ENCODE data around the gene MDH1.
"Not testable (repeated sequence)": the region's sequence is repeated elsewhere in the genome, so short reads cannot be mapped to it uniquely, and the experiment has no call there.

MDH1 gene

GRCh38 chr2:63569740-63570139 lies 19.0 kb upstream of the MDH1 start:
- no peaks in the 10 kb centered on the region for H3K79me2 ChIP-seq (ENCODE audit: insufficient read depth, low read length)

GRCh38 chr2:63571291-63571690 lies 17.5 kb upstream of the MDH1 start:
- Histone ChIP-seq H3K4me3 (ENCODE audit: low read depth, low read length, poor library complexity, severe bottlenecking) (no peak overlapping the region), H3K4me1 (ENCODE audit: insufficient read depth, low read length, severe bottlenecking) (no peaks in the 10 kb centered on the region), H3K9ac (ENCODE audit: low read length) (no peak overlapping the region), H4K20me1 (ENCODE audit: insufficient read depth, low read length) (no peaks in the 10 kb centered on the region), H3F3A (ENCODE audit: insufficient read depth, low read length) (no peaks in the 10 kb centered on the region), H3K9me3 (ENCODE audit: low read length) (peaks cover 12% of the 10 kb centered on the region), H3K9me2 (ENCODE audit: low read depth, low read length) (no peaks in the 10 kb centered on the region), H2AFZ (ENCODE audit: low read length) (no peak overlapping the region), H3K27ac (ENCODE audit: low read depth, low read length, poor library complexity, severe bottlenecking) (no peak overlapping the region), H3K79me2 (ENCODE audit: insufficient read depth, low read length) (0 out of 2 replicates have a peak, but pooled peaks cover 4% of the 10 kb centered on the region), H3K4me2 (ENCODE audit: low read length) (no peak overlapping the region), H3K27me3 (ENCODE audit: insufficient read depth, low read length) (no peaks in the 10 kb centered on the region), H3K36me3 (ENCODE audit: insufficient read depth, low read length) (0 out of 2 replicates have a peak, but pooled peaks cover 3% of the 10 kb centered on the region)
- TF ChIP-seq EZH2 (IDR thresholded peaks at IDR 0.05; ENCODE audit: borderline replicate concordance, low read length) (no peak), CTCF (IDR thresholded peaks at IDR 0.05; ENCODE audit: low read length) (no peak)

More at GRCh38 chr2:63569740-63570139, 19.0 kb upstream of the MDH1 start:
- TF ChIP-seq CTCF (IDR thresholded peaks at IDR 0.05; ENCODE audit: low read length) = no peak
- no peak overlapping the region for H3K4me2 ChIP-seq (ENCODE audit: low read length)
- no peak overlapping the region for H2AFZ ChIP-seq (ENCODE audit: low read length)
- no peak overlapping the region for H3K9ac ChIP-seq (ENCODE audit: low read length)
- 0 out of 2 replicates have a peak, but pooled peaks cover 3% of the 10 kb centered on the region for H3K36me3 ChIP-seq (ENCODE audit: insufficient read depth, low read length)
- no peak overlapping the region for H3K4me3 ChIP-seq (ENCODE audit: low read depth, low read length, poor library complexity, severe bottlenecking)
- no peak overlapping the region for H3K27ac ChIP-seq (ENCODE audit: low read depth, low read length, poor library complexity, severe bottlenecking)
- H3F3A ChIP-seq (ENCODE audit: insufficient read depth, low read length) = no peaks in the 10 kb centered on the region
- H4K20me1 ChIP-seq (ENCODE audit: insufficient read depth, low read length) = no peaks in the 10 kb centered on the region
- H3K9me3 ChIP-seq (ENCODE audit: low read length) = peaks cover 12% of the 10 kb centered on the region
- H3K9me2 ChIP-seq (ENCODE audit: low read depth, low read length) = no peaks in the 10 kb centered on the region
- H3K27me3 ChIP-seq (ENCODE audit: insufficient read depth, low read length) = no peaks in the 10 kb centered on the region
- no peaks in the 10 kb centered on the region for H3K4me1 ChIP-seq (ENCODE audit: insufficient read depth, low read length, severe bottlenecking)

- TF ChIP-seq CTCF (IDR thresholded peaks at IDR 0.05; ENCODE audit: low read length) = no peak
- no peak for TF ChIP-seq EZH2 (IDR thresholded peaks at IDR 0.05; ENCODE audit: borderline replicate concordance, low read length)
- Histone ChIP-seq H3K27me3 (ENCODE audit: insufficient read depth, low read length) (no peaks in the 10 kb centered on the region), H3K9me3 (ENCODE audit: low read length) (peaks cover 8% of the 10 kb centered on the region), H3K79me2 (ENCODE audit: insufficient read depth, low read length) (0 out of 2 replicates have a peak, but pooled peaks cover 4% of the 10 kb centered on the region), H3F3A (ENCODE audit: insufficient read depth, low read length) (no peaks in the 10 kb centered on the region), H3K9ac (ENCODE audit: low read length) (no peak overlapping the region), H3K4me3 (ENCODE audit: low read depth, low read length, poor library complexity, severe bottlenecking) (no peak overlapping the region), H3K9me2 (ENCODE audit: low read depth, low read length) (no peaks in the 10 kb centered on the region), H4K20me1 (ENCODE audit: insufficient read depth, low read length) (no peaks in the 10 kb centered on the region), H3K27ac (ENCODE audit: low read depth, low read length, poor library complexity, severe bottlenecking) (no peak overlapping the region), H3K4me2 (ENCODE audit: low read length) (no peak overlapping the region), H2AFZ (ENCODE audit: low read length) (no peak overlapping the region), H3K36me3 (ENCODE audit: insufficient read depth, low read length) (0 out of 2 replicates have a peak, but pooled peaks cover 1% of the 10 kb centered on the region), H3K4me1 (ENCODE audit: insufficient read depth, low read length, severe bottlenecking) (no peaks in the 10 kb centered on the region)
These were observed 16.8 kb upstream of the MDH1 start for GRCh38 chr2:63572001-63572400.

GRCh38 chr2:63573026-63573425 lies 15.7 kb upstream of the MDH1 start:
- H4K20me1 ChIP-seq (ENCODE audit: insufficient read depth, low read length); H3K9me3 ChIP-seq (ENCODE audit: low read length); H3K27ac ChIP-seq (ENCODE audit: low read depth, low read length, poor library complexity, severe bottlenecking); H3K4me2 ChIP-seq (ENCODE audit: low read length); H3K27me3 ChIP-seq (ENCODE audit: insufficient read depth, low read length); H3K4me3 ChIP-seq (ENCODE audit: low read depth, low read length, poor library complexity, severe bottlenecking); H3F3A ChIP-seq (ENCODE audit: insufficient read depth, low read length); H3K9me2 ChIP-seq (ENCODE audit: low read depth, low read length); H3K4me1 ChIP-seq (ENCODE audit: insufficient read depth, low read length, severe bottlenecking); H2AFZ ChIP-seq (ENCODE audit: low read length); H3K36me3 ChIP-seq (ENCODE audit: insufficient read depth, low read length); H3K9ac ChIP-seq (ENCODE audit: low read length): not testable (repeated sequence)
- H3K79me2 ChIP-seq (ENCODE audit: insufficient read depth, low read length) = peaks cover 12% of the 10 kb centered on the region

- H3K27ac ChIP-seq (ENCODE audit: low read depth, low read length, poor library complexity, severe bottlenecking); H3K4me2 ChIP-seq (ENCODE audit: low read length); H3K4me3 ChIP-seq (ENCODE audit: low read depth, low read length, poor library complexity, severe bottlenecking); H2AFZ ChIP-seq (ENCODE audit: low read length); H3K9me2 ChIP-seq (ENCODE audit: low read depth, low read length); H3K9ac ChIP-seq (ENCODE audit: low read length); H3K27me3 ChIP-seq (ENCODE audit: insufficient read depth, low read length); H4K20me1 ChIP-seq (ENCODE audit: insufficient read depth, low read length); H3K36me3 ChIP-seq (ENCODE audit: insufficient read depth, low read length); H3K9me3 ChIP-seq (ENCODE audit: low read length); H3K4me1 ChIP-seq (ENCODE audit: insufficient read depth, low read length, severe bottlenecking); H3F3A ChIP-seq (ENCODE audit: insufficient read depth, low read length): not testable (repeated sequence)
- peaks cover 15% of the 10 kb centered on the region for H3K79me2 ChIP-seq (ENCODE audit: insufficient read depth, low read length)
These were observed 14.9 kb upstream of the MDH1 start for GRCh38 chr2:63573726-63574345.

All from OCI-LY1 (cell line).